ENCODE data around the gene NPTX1.

NPTX1 gene

DNA sequence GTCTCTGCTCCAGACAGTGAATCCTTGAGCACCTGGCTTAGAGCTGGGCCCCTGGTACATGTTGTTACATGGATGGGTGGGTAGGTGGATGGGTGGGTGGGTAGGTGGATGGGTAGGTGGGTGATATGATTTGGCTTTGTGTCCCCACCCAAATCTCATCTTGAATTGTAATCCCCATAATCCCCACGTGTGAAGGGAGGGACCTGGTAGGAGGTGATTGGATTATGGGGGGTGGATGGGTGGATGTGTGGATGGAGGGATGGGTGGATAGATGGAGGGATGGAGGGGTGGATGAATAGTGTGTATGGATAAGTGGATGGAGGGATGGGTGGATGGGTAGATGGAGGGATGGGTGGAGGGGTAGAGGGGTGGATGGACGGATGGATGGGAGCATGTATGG, 26.6 kb upstream of the NPTX1 start:
- ATAC-seq (ENCODE audit: low read depth) = no peak
- Histone ChIP-seq H3K27ac (ENCODE audit: poor library complexity, severe bottlenecking) (no peak overlapping the region), H3K9me3 (ENCODE audit: severe bottlenecking) (no peaks in the 10 kb centered on the region), H3K4me1 (ENCODE audit: insufficient read depth, poor library complexity, severe bottlenecking) (no peaks in the 10 kb centered on the region), H3K36me3 (ENCODE audit: low read depth) (no peaks in the 10 kb centered on the region), H3K27me3 (ENCODE audit: insufficient read depth, poor library complexity, severe bottlenecking) (no peaks in the 10 kb centered on the region), H3K4me3 (ENCODE audit: severe bottlenecking) (no peak overlapping the region)
- no peak for DNase-seq (ENCODE audit: low spot score)
- TF ChIP-seq CTCF (IDR thresholded peaks at IDR 0.05; ENCODE audit: poor library complexity, severe bottlenecking) = no peak

- no peak for DNase-seq (ENCODE audit: low spot score)
- Histone ChIP-seq H3K4me1 (ENCODE audit: insufficient read depth, poor library complexity, severe bottlenecking) (no peaks in the 10 kb centered on the region), H3K27me3 (ENCODE audit: insufficient read depth, poor library complexity, severe bottlenecking) (no peaks in the 10 kb centered on the region), H3K27ac (ENCODE audit: poor library complexity, severe bottlenecking) (no peak overlapping the region), H3K36me3 (ENCODE audit: low read depth) (no peaks in the 10 kb centered on the region), H3K9me3 (ENCODE audit: severe bottlenecking) (no peaks in the 10 kb centered on the region), H3K4me3 (ENCODE audit: severe bottlenecking) (no peak overlapping the region)
- no peak for TF ChIP-seq CTCF (IDR thresholded peaks at IDR 0.05; ENCODE audit: poor library complexity, severe bottlenecking)
- ATAC-seq (ENCODE audit: low read depth) = no peak
Observed at GRCh38 chr17:80502578-80502877, 26.1 kb upstream of the NPTX1 start.

DNA sequence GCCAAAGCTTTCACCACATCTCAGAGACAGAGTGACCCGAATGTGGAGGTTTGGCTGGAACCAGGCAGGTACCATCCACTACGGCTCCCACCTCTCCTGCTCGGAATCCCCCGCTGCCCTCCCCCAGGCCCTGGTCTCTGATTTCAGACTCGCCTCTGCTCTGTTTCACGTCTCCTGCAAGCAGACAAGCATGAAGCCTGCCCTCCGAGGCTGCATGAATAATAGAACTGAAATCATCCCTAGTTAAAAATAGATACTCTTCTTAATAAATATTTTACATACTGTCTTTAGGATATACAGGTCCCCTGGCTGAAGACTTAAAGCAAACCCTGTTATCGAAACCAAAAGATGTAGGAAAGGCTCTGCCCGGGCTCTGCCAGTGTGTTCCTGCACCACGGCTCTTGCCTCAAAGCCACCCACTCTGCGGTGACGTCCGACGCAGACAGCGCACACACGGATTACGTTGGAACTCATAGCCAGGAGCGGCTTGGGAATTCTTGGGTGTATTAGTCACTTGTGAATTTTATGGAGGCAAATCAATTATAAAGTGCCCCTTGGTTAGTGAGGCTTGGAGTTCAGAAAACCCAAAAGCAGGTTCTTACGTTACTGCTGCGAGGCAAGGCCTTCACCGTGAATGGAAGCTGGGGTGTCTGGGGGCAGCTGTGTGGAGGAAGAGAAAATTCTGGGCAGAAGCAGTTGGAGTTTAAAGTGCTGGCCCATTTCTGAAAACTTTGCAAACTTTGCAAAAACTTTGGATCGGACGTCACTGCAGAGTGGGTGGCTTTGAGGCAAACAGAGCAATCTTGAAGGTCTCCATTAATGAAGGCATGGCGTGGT, 25.6 kb upstream of the NPTX1 start:
- H3K9me3 ChIP-seq (ENCODE audit: severe bottlenecking) = no peaks in the 10 kb centered on the region
- H3K27me3 ChIP-seq (ENCODE audit: insufficient read depth, poor library complexity, severe bottlenecking) = no peaks in the 10 kb centered on the region
- no peak overlapping the region for H3K4me3 ChIP-seq (ENCODE audit: severe bottlenecking)
- no peak for DNase-seq (ENCODE audit: low spot score)
- H3K4me1 ChIP-seq (ENCODE audit: insufficient read depth, poor library complexity, severe bottlenecking) = no peaks in the 10 kb centered on the region
- ATAC-seq (ENCODE audit: low read depth) = peak; percentile 17; the same call in 2 of the 3 replicates
- TF ChIP-seq CTCF (IDR thresholded peaks at IDR 0.05; ENCODE audit: poor library complexity, severe bottlenecking) = no peak
- no peak overlapping the region for H3K27ac ChIP-seq (ENCODE audit: poor library complexity, severe bottlenecking)
- no peaks in the 10 kb centered on the region for H3K36me3 ChIP-seq (ENCODE audit: low read depth)

- H3K27me3 ChIP-seq (ENCODE audit: insufficient read depth, poor library complexity, severe bottlenecking) = no peaks in the 10 kb centered on the region
- no peak for TF ChIP-seq CTCF (IDR thresholded peaks at IDR 0.05; ENCODE audit: poor library complexity, severe bottlenecking)
Observed at GRCh38 chr17:80499961-80500665, 23.7 kb upstream of the NPTX1 start.

DNA sequence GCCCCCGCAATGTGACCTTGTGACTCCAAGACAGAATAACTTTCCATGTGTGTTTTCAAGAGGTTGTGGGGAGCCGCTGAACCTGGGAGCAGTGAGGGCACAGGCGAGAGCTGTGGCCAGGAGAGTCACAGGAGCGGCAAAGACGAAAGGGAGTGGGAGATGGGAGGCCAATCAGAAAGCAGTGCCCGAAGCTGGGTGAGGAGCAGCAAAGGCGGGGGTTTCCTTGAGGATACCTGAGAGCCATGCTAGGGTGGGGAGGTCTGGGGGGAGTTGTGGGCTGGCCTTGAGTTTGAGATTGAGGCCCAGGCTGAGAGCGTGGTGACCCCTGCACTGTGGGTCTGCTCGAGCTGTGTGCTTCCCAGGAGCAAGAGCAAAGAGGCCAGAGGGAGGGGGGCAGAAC, 23.2 kb upstream of the NPTX1 start:
- Histone ChIP-seq H3K27me3 (ENCODE audit: insufficient read depth, poor library complexity, severe bottlenecking) (no peaks in the 10 kb centered on the region), H3K4me3 (ENCODE audit: severe bottlenecking) (no peak overlapping the region), H3K9me3 (ENCODE audit: severe bottlenecking) (no peaks in the 10 kb centered on the region), H3K36me3 (ENCODE audit: low read depth) (no peaks in the 10 kb centered on the region), H3K27ac (ENCODE audit: poor library complexity, severe bottlenecking) (no peak overlapping the region), H3K4me1 (ENCODE audit: insufficient read depth, poor library complexity, severe bottlenecking) (no peaks in the 10 kb centered on the region)
- no peak for TF ChIP-seq CTCF (IDR thresholded peaks at IDR 0.05; ENCODE audit: poor library complexity, severe bottlenecking)
- no peak for DNase-seq (ENCODE audit: low spot score)
- no peak for ATAC-seq (ENCODE audit: low read depth)

More at GRCh38 chr17:80499961-80500665, 23.7 kb upstream of the NPTX1 start:
- H3K36me3 ChIP-seq (ENCODE audit: low read depth) = no peaks in the 10 kb centered on the region
- H3K4me3 ChIP-seq (ENCODE audit: severe bottlenecking) = no peak overlapping the region
- ATAC-seq (ENCODE audit: low read depth) = no peak
- H3K4me1 ChIP-seq (ENCODE audit: insufficient read depth, poor library complexity, severe bottlenecking) = no peaks in the 10 kb centered on the region
- H3K9me3 ChIP-seq (ENCODE audit: severe bottlenecking) = no peaks in the 10 kb centered on the region
- peak; percentile 56 for DNase-seq (ENCODE audit: low spot score)
- H3K27ac ChIP-seq (ENCODE audit: poor library complexity, severe bottlenecking) = no peak overlapping the region

Data from RWPE2 (cell line).